K562 (cell line): ENCODE measurements around the gene BPTF. TPM values are rescaled to one million over a fixed set of nuclear protein-coding genes. Genes with fewer than 3 reads are reported as not detected.

Experiments used
- AFF4 ChIP-seq: sonication (generic); formaldehyde crosslinking; IDR thresholded peaks from 2 replicates; pipeline ENCODE4 v1.8.0; 2023; ENCODE audit warnings: mild to moderate bottlenecking, missing genetic modification reagents
- ARHGAP35 ChIP-seq: fragments of 450-650 bp; IDR thresholded peaks from 2 replicates; pipeline ENCODE4 v1.6.1; 2018; ENCODE audit not compliant: partially characterized antibody
- CBX3 ChIP-seq, 2 experiments: IDR thresholded peaks; 1 replicate in 1 of 2; 2 replicates in 1 of 2; pipeline ENCODE4 v1.6.1; 2012; ENCODE audit warnings: inconsistent platforms in 2 of 2, low read length in 2 of 2, borderline replicate concordance in 1 of 2, control low read depth in 1 of 2
- ESRRB ChIP-seq: fragments of 250-450 bp; sonication (Bioruptor Pico); IDR thresholded peaks from 2 replicates; pipeline ENCODE4 v1.5.0; 2020; ENCODE audit warnings: mild to moderate bottlenecking, moderate library complexity, borderline replicate concordance
- EWSR1 ChIP-seq: fragments of 450-650 bp; IDR thresholded peaks from 2 replicates; pipeline ENCODE4 v1.6.1; 2018; ENCODE audit warnings: borderline replicate concordance, mild to moderate bottlenecking, low read depth, moderate library complexity; ENCODE audit not compliant: partially characterized antibody
- HDAC8 ChIP-seq: fragments of 450-650 bp; IDR thresholded peaks from 2 replicates; pipeline ENCODE4 v1.6.1; 2016; ENCODE audit warnings: mild to moderate bottlenecking, missing genetic modification characterization, moderate library complexity, missing compliant biosample characterization
- KAT7 ChIP-seq: sonication (generic); formaldehyde crosslinking; IDR thresholded peaks from 2 replicates; pipeline ENCODE4 v1.8.0; 2022; ENCODE audit warnings: missing genetic modification reagents, mild to moderate bottlenecking, borderline replicate concordance
- NFRKB ChIP-seq: fragments of 450-650 bp; IDR thresholded peaks from 2 replicates; pipeline ENCODE4 v1.6.1; 2016; ENCODE audit warnings: low read depth
- NUFIP1 ChIP-seq: fragments of 450-650 bp; IDR thresholded peaks from 2 replicates; pipeline ENCODE4 v1.6.1; 2018; ENCODE audit not compliant: partially characterized antibody
- POLR2B ChIP-seq: fragments of 450-650 bp; IDR thresholded peaks from 2 replicates; pipeline ENCODE4 v1.6.1; 2018; ENCODE audit warnings: low read depth; ENCODE audit not compliant: partially characterized antibody
- RAD51 ChIP-seq: fragments of 450-650 bp; IDR thresholded peaks from 2 replicates; pipeline ENCODE4 v1.7.1; 2016; ENCODE audit warnings: low read depth, mild to moderate bottlenecking, borderline replicate concordance
- SREBF1 ChIP-seq: fragments of 150-350 bp; IDR thresholded peaks from 2 replicates; pipeline ENCODE4 v1.6.1; 2014; ENCODE audit warnings: antibody characterized with exemption, low read depth, low read length, borderline replicate concordance
- SREBF2 ChIP-seq: sonication (generic); formaldehyde crosslinking; IDR thresholded peaks from 2 replicates; pipeline ENCODE4 v1.4.0; 2020; ENCODE audit warnings: mild to moderate bottlenecking, missing genetic modification reagents
- TAL1 ChIP-seq: fragments of 450-650 bp; IDR thresholded peaks from 2 replicates; pipeline ENCODE4 v1.6.1; 2016; ENCODE audit warnings: mild to moderate bottlenecking
- ZNF280B ChIP-seq: fragments of 250-450 bp; sonication (Bioruptor Pico); IDR thresholded peaks from 2 replicates; pipeline ENCODE4 v1.5.1; 2021; ENCODE audit warnings: mild to moderate bottlenecking
- ZNF780A ChIP-seq: fragments of 250-450 bp; sonication (Bioruptor Pico); IDR thresholded peaks from 2 replicates; pipeline ENCODE4 v1.5.0; 2021; ENCODE audit warnings: mild to moderate bottlenecking
- ZNF785 ChIP-seq: fragments of 250-450 bp; sonication (Bioruptor Pico); IDR thresholded peaks from 2 replicates; pipeline ENCODE4 v1.4.0; 2020; ENCODE audit warnings: mild to moderate bottlenecking
- polyA plus RNA-seq, 8 experiments: library from polyadenylated mRNA; depleted of rRNA in 4 of 8; stranded (reverse) in 5 of 8; unstranded in 3 of 8; fragments of >200 nt; fragmentation: Nextera tagmentation in 2 of 8; fragmentation: Illumina TruSeq in 1 of 8; extraction: Ambion mirVana in 2 of 8; extraction: Trizol in 1 of 8; gene quantifications; 2 replicates each; pipeline versions ENCODE4 v1.2.1 to v1.2.3, GENCODE V29; 2011 to 2014; ENCODE audit warnings: inconsistent platforms in 1 of 8, missing spikeins in 1 of 8
- total RNA-seq, 7 experiments: library from RNA; depleted of rRNA in 6 of 7; stranded (reverse); fragments of >200 nt in 6 of 7; fragmentation: Illumina TruSeq in 2 of 7; extraction: Trizol in 2 of 7; gene quantifications; 2 replicates each; pipeline versions ENCODE4 v1.2.1 to v1.2.3, GENCODE V29; 2011 to 2021; ENCODE audit warnings: low replicate concordance in 1 of 7

BPTF gene
- total and polyA plus RNA-seq, 9 of the 15 experiments (the other 6 are each of a cell fraction or from before 2014, with no cell fraction given), result 12.5 to 52.1 (median 26.9) TPM

- TF ChIP-seq RAD51 (no peak), EWSR1 (no peak), AFF4 (CRISPR knock-in tag) (no peak), ESRRB (CRISPR knock-in tag) (no peak), ZNF785 (CRISPR knock-in tag) (no peak), CBX3 (IDR thresholded peaks at IDR 0.05; ENCODE audit: borderline replicate concordance in 1 of 2, low read length in 2 of 2) (0 out of 3 replicates have a peak, but pooled peaks of 1 of the 2 experiments have one; percentile 28), NUFIP1 (no peak), ARHGAP35 (no peak), TAL1 (no peak), SREBF2 (no peak), NFRKB (no peak), HDAC8 (tag) (no peak), KAT7 (CRISPR knock-in tag) (no peak), ZNF280B (CRISPR knock-in tag) (no peak), ZNF780A (no peak), POLR2B (no peak), SREBF1 (no peak)
Measured at GRCh38 chr17:68011199-68011665, 185.9 kb downstream of the BPTF start (continued).
